SK-N-SH treated with all-trans-retinoic acid at 6 μM for 48 hours (cell line): Measurements from ENCODE around the gene ADAMTSL3.

ENCODE experiments used
- GLIS3 ChIP-seq: fragments of 250-450 bp; sonication (Bioruptor Pico); IDR thresholded peaks from 2 replicates; pipeline ENCODE4 v1.5.0; 2020; ENCODE audit warnings: mild to moderate bottlenecking, moderate library complexity
- OSR1 ChIP-seq: fragments of 250-450 bp; sonication (Bioruptor Pico); IDR thresholded peaks from 2 replicates; pipeline ENCODE4 v1.8.0; 2022; ENCODE audit warnings: moderate library complexity, mild to moderate bottlenecking, inconsistent platforms
- POU6F1 ChIP-seq: fragments of 250-450 bp; sonication (Bioruptor Pico); IDR thresholded peaks from 2 replicates; pipeline ENCODE4 v1.8.0; 2021; ENCODE audit warnings: low read depth, mild to moderate bottlenecking, moderate library complexity, borderline replicate concordance
- PPARA ChIP-seq: fragments of 250-450 bp; sonication (Bioruptor Pico); IDR thresholded peaks from 2 replicates; pipeline ENCODE4 v1.5.0; 2020; ENCODE audit warnings: mild to moderate bottlenecking, borderline replicate concordance
- RARB ChIP-seq: fragments of 250-450 bp; sonication (Bioruptor Pico); IDR thresholded peaks from 2 replicates; pipeline ENCODE4 v1.8.0; 2021; ENCODE audit warnings: mild to moderate bottlenecking, moderate library complexity
- TCF4 ChIP-seq: fragments of 250-450 bp; sonication (Bioruptor Pico); IDR thresholded peaks from 2 replicates; pipeline ENCODE4 v1.8.0; 2021; ENCODE audit warnings: mild to moderate bottlenecking, moderate library complexity, borderline replicate concordance
- ZFP3 ChIP-seq: fragments of 250-450 bp; sonication (Bioruptor Pico); IDR thresholded peaks from 2 replicates; pipeline ENCODE4 v1.5.0; 2020; ENCODE audit warnings: mild to moderate bottlenecking, moderate library complexity
- ZFP30 ChIP-seq: fragments of 450-650 bp; formaldehyde crosslinking; IDR thresholded peaks from 2 replicates; pipeline ENCODE4 v1.5.0; 2022; ENCODE audit warnings: mild to moderate bottlenecking, moderate library complexity
- TF ChIP-seq, protein P1 (sequence below): fragments of 250-450 bp; sonication (Bioruptor Pico); IDR thresholded peaks from 2 replicates; pipeline ENCODE4 v1.5.0; 2020; ENCODE audit warnings: mild to moderate bottlenecking, moderate library complexity
- TF ChIP-seq, protein P2 (sequence below): fragments of 250-450 bp; sonication (Bioruptor Pico); IDR thresholded peaks from 2 replicates; pipeline ENCODE4 v1.8.0; 2020; ENCODE audit warnings: mild to moderate bottlenecking, moderate library complexity, borderline replicate concordance
- TF ChIP-seq, protein P3 (sequence below): fragments of 250-450 bp; sonication (Bioruptor Pico); IDR thresholded peaks from 2 replicates; pipeline ENCODE4 v1.5.1; 2021; ENCODE audit warnings: mild to moderate bottlenecking, moderate library complexity

DNA sequence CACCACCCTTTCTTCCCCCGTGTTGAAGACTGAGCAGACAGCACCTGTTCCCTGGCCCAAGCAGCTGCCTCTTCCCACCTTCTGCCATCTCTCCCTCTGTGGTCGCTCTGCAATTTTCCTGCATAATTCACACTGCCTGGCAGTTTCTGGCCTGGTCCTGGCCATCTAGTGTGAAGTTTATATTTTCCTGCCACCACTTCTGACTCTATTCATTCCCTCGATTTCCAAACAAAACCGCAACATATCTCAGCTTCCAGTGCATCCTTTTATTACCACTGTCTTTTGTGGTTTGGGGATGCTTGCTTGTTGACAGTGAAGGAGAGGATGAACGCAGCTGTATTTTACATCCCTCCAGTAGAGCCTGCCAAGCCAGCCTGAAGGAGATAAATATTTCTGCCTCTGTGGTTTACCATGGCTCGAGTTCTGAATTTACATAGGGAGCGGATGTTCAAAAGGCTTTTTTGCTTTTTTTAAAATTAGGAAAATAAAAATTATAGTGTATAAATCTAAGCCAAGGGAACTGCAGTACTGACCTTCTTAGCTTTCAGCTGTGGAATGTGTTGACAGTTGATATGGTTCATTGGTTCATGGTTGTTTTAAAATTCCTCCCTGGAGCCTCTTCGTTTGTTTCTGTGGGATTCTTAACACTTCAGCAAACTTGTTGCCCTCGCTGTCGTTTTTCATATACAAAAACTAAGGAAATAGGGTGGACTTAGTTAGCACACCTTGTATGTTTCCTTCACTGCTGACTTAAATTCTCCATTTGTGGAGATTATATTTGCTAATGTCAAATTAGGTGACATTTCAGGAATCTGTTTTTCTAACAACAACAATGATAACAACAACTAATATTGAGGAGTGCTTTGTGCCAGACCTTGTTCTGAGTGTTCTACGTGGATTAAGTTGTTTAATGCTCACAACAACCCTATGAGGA is 250.5 kb downstream of the ADAMTSL3 start:
- TF ChIP-seq, protein P1, sequence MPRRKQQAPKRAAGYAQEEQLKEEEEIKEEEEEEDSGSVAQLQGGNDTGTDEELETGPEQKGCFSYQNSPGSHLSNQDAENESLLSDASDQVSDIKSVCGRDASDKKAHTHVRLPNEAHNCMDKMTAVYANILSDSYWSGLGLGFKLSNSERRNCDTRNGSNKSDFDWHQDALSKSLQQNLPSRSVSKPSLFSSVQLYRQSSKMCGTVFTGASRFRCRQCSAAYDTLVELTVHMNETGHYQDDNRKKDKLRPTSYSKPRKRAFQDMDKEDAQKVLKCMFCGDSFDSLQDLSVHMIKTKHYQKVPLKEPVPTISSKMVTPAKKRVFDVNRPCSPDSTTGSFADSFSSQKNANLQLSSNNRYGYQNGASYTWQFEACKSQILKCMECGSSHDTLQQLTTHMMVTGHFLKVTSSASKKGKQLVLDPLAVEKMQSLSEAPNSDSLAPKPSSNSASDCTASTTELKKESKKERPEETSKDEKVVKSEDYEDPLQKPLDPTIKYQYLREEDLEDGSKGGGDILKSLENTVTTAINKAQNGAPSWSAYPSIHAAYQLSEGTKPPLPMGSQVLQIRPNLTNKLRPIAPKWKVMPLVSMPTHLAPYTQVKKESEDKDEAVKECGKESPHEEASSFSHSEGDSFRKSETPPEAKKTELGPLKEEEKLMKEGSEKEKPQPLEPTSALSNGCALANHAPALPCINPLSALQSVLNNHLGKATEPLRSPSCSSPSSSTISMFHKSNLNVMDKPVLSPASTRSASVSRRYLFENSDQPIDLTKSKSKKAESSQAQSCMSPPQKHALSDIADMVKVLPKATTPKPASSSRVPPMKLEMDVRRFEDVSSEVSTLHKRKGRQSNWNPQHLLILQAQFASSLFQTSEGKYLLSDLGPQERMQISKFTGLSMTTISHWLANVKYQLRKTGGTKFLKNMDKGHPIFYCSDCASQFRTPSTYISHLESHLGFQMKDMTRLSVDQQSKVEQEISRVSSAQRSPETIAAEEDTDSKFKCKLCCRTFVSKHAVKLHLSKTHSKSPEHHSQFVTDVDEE (CRISPR knock-in tag): no peak
- TF ChIP-seq OSR1 (no peak), RARB (CRISPR knock-in tag) (no peak), PPARA (CRISPR knock-in tag) (no peak), GLIS3 (CRISPR knock-in tag) (no peak), TCF4 (CRISPR knock-in tag) (no peak), ZFP3 (CRISPR knock-in tag) (no peak), ZFP30 (CRISPR knock-in tag) (no peak), POU6F1 (CRISPR knock-in tag) (no peak)
- TF ChIP-seq, protein P2, sequence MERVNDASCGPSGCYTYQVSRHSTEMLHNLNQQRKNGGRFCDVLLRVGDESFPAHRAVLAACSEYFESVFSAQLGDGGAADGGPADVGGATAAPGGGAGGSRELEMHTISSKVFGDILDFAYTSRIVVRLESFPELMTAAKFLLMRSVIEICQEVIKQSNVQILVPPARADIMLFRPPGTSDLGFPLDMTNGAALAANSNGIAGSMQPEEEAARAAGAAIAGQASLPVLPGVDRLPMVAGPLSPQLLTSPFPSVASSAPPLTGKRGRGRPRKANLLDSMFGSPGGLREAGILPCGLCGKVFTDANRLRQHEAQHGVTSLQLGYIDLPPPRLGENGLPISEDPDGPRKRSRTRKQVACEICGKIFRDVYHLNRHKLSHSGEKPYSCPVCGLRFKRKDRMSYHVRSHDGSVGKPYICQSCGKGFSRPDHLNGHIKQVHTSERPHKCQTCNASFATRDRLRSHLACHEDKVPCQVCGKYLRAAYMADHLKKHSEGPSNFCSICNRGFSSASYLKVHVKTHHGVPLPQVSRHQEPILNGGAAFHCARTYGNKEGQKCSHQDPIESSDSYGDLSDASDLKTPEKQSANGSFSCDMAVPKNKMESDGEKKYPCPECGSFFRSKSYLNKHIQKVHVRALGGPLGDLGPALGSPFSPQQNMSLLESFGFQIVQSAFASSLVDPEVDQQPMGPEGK (CRISPR knock-in tag): no peak
- TF ChIP-seq, protein P3, sequence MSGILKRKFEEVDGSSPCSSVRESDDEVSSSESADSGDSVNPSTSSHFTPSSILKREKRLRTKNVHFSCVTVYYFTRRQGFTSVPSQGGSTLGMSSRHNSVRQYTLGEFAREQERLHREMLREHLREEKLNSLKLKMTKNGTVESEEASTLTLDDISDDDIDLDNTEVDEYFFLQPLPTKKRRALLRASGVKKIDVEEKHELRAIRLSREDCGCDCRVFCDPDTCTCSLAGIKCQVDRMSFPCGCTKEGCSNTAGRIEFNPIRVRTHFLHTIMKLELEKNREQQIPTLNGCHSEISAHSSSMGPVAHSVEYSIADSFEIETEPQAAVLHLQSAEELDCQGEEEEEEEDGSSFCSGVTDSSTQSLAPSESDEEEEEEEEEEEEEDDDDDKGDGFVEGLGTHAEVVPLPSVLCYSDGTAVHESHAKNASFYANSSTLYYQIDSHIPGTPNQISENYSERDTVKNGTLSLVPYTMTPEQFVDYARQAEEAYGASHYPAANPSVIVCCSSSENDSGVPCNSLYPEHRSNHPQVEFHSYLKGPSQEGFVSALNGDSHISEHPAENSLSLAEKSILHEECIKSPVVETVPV (CRISPR knock-in tag): no peak
